Trophoblast cell (in vitro differentiated cells and primary cell): ENCODE results near the gene HAND2.

Experiments used
- DNase-seq, 2 donors: peaks; one replicate each; pipeline ENCODE4 v3.0.0-alpha.2; 2016
- H2AFZ ChIP-seq: 2 replicates; pipeline ENCODE4 v1.6.1; 2013; ENCODE audit warnings: low read length, moderate library complexity, mild to moderate bottlenecking; ENCODE audit not compliant: insufficient read depth, poor library complexity
- H2AK5ac ChIP-seq: 2 replicates; pipeline ENCODE4 v1.6.1; 2013; ENCODE audit warnings: mild to moderate bottlenecking, low read length
- H2BK120ac ChIP-seq: 2 replicates; pipeline ENCODE4 v1.6.1; 2013; ENCODE audit warnings: low read length, mild to moderate bottlenecking, moderate library complexity; ENCODE audit not compliant: insufficient read depth, poor library complexity
- H2BK12ac ChIP-seq: 2 replicates; pipeline ENCODE4 v1.6.1; 2013; ENCODE audit warnings: mild to moderate bottlenecking, low read length, moderate library complexity
- H2BK5ac ChIP-seq: 2 replicates; pipeline ENCODE4 v1.6.1; 2013; ENCODE audit warnings: low read length, low read depth, moderate library complexity, mild to moderate bottlenecking; ENCODE audit not compliant: poor library complexity
- H3K14ac ChIP-seq: 2 replicates; pipeline ENCODE4 v1.6.1; 2013; ENCODE audit warnings: mild to moderate bottlenecking, low read length
- H3K18ac ChIP-seq: 2 replicates; pipeline ENCODE4 v1.6.1; 2013; ENCODE audit warnings: mild to moderate bottlenecking, low read length
- H3K23ac ChIP-seq: 2 replicates; pipeline ENCODE4 v1.6.1; 2013; ENCODE audit warnings: low read length
- H3K27ac ChIP-seq: 2 replicates; pipeline ENCODE4 v1.5.1; 2013; ENCODE audit warnings: low read depth, mild to moderate bottlenecking, inconsistent platforms, low read length, moderate library complexity
- H3K27me3 ChIP-seq: 2 replicates; pipeline ENCODE4 v1.6.1; 2013; ENCODE audit warnings: inconsistent platforms, mild to moderate bottlenecking, low read length, moderate library complexity; ENCODE audit not compliant: insufficient read depth
- H3K36me3 ChIP-seq, 2 experiments: 1 replicate in 1 of 2; 2 replicates in 1 of 2; pipeline ENCODE4 v1.6.1; 2013; ENCODE audit warnings: low read length in 2 of 2, mild to moderate bottlenecking in 2 of 2, moderate library complexity in 1 of 2; ENCODE audit not compliant: insufficient read depth in 2 of 2, control insufficient read depth in 1 of 2
- H3K4ac ChIP-seq: 2 replicates; pipeline ENCODE4 v1.6.1; 2013; ENCODE audit warnings: low read depth, mild to moderate bottlenecking, low read length, moderate library complexity
- H3K4me1 ChIP-seq, 2 experiments: 1 replicate in 1 of 2; 2 replicates in 1 of 2; pipeline ENCODE4 v1.6.1; 2013; ENCODE audit warnings: low read length in 2 of 2, mild to moderate bottlenecking in 2 of 2, moderate library complexity in 1 of 2; ENCODE audit not compliant: insufficient read depth in 2 of 2, control insufficient read depth in 1 of 2
- H3K4me2 ChIP-seq: 2 replicates; pipeline ENCODE4 v1.6.1; 2013; ENCODE audit warnings: inconsistent platforms, mild to moderate bottlenecking, low read length, moderate library complexity
- H3K4me3 ChIP-seq: 2 replicates; pipeline ENCODE4 v1.5.1; 2013; ENCODE audit warnings: mild to moderate bottlenecking, low read depth, low read length, inconsistent platforms
- H3K79me1 ChIP-seq: one replicate; pipeline ENCODE4 v1.6.1; 2013; ENCODE audit warnings: low read length
- H3K79me2 ChIP-seq: 2 replicates; pipeline ENCODE4 v1.6.1; 2013; ENCODE audit warnings: low read length, mild to moderate bottlenecking; ENCODE audit not compliant: control insufficient read depth, insufficient read depth, poor library complexity
- H3K9ac ChIP-seq: 2 replicates; pipeline ENCODE4 v1.6.1; 2013; ENCODE audit warnings: mild to moderate bottlenecking, low read length
- H3K9me3 ChIP-seq: 2 replicates; pipeline ENCODE4 v1.6.1; 2013; ENCODE audit warnings: low read depth, mild to moderate bottlenecking, control low read depth, inconsistent platforms, low read length; ENCODE audit not compliant: insufficient read depth
- H4K12ac ChIP-seq: 2 replicates; pipeline ENCODE4 v1.6.1; 2013; ENCODE audit warnings: low read depth, mild to moderate bottlenecking, low read length, moderate library complexity
- H4K8ac ChIP-seq: 2 replicates; pipeline ENCODE4 v1.6.1; 2013; ENCODE audit warnings: low read depth, mild to moderate bottlenecking, low read length, moderate library complexity
- H4K91ac ChIP-seq: one replicate; pipeline ENCODE4 v1.6.1; 2013; ENCODE audit warnings: low read depth, mild to moderate bottlenecking, low read length, moderate library complexity
- WGBS: extraction: QIAGEN DNeasy Blood & Tissue Kit; methylation state at CpG from one replicate; pipeline ENCODE4 v1.1.7; 2013; ENCODE audit warnings: missing lambda C conversion rate; ENCODE audit not compliant: insufficient read length, insufficient coverage; ENCODE audit errors: extremely low coverage; 5-methylcytosine and 5-hydroxymethylcytosine counted together

Gene HAND2

DNA sequence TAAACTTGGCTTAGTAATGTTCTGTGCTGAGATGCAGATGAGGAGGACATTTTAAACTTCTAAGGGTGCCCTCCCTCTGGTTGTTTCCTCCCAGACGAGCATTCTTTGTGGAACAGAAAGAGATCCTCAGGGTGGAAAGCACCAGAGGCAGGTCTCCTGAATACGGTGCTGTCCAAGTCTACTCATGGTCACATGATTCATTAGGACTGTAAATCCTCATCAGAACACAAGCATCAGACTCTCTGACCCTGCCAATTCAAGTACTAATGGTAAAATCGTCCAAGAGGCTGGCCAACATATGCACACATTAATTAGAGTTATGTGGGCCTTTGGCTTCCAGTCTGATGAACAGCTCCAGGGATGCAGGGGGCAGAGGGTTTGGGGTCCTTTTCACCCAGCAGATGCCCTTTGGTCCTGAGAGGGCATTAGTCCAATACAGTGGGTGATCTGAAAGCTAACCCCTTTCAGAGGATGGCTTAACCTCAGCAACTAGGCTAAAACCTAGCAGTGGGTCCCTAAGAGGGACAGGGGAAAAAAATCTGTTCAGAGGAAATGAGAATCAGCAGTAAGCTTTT is 18.2 kb downstream of the HAND2 start:
- Histone ChIP-seq H3K79me1 (peaks cover 6% of the 10 kb centered on the region), H3K14ac (no peak overlapping the region), H3K36me3 (peaks cover 2 to 6% of the 10 kb centered on the region in 2 experiments), H3K4me2 (no peak overlapping the region), H3K4me1 (peaks cover 11% of the 10 kb centered on the region in 2 experiments), H3K4ac (no peak overlapping the region), H3K79me2 (no peaks in the 10 kb centered on the region), H2BK5ac (no peak overlapping the region), H3K9me3 (peaks cover 3% of the 10 kb centered on the region), H2BK12ac (no peak overlapping the region), H3K27ac (no peak overlapping the region), H4K8ac (no peak overlapping the region), H3K4me3 (no peak overlapping the region), H4K12ac (no peak overlapping the region), H2BK120ac (no peak overlapping the region), H3K18ac (no peak overlapping the region), H2AK5ac (no peak overlapping the region), H2AFZ (no peak overlapping the region), H4K91ac (no peak overlapping the region), H3K9ac (no peak overlapping the region), H3K23ac (no peak overlapping the region), H3K27me3 (peaks cover 55% of the 10 kb centered on the region)
- no CpG with 5 or more reads among the region's 3 CpGs for WGBS
- DNase-seq: no peak

- Histone ChIP-seq H3K4me3 (peak overlapping the region; percentile 69), H3K14ac (no peak overlapping the region), H2AFZ (peak overlapping the region; percentile 10), H2BK12ac (no peak overlapping the region), H4K12ac (no peak overlapping the region), H3K4me2 (peak overlapping the region; percentile 67), H3K79me2 (no peaks in the 10 kb centered on the region), H3K23ac (no peak overlapping the region), H3K79me1 (peaks cover 3% of the 10 kb centered on the region), H4K8ac (peak overlapping the region; percentile 84), H4K91ac (peak overlapping the region; percentile 3), H3K27me3 (peaks cover 53% of the 10 kb centered on the region), H2BK5ac (no peak overlapping the region), H3K4me1 (peaks cover 9 to 12% of the 10 kb centered on the region in 2 experiments), H3K9me3 (peaks cover 3% of the 10 kb centered on the region), H3K4ac (no peak overlapping the region), H3K36me3 (peaks cover 0 to 6% of the 10 kb centered on the region in 2 experiments), H2AK5ac (no peak overlapping the region), H3K9ac (peak overlapping the region; percentile 62), H2BK120ac (peak overlapping the region; percentile 21), H3K27ac (no peak overlapping the region), H3K18ac (peak overlapping the region; percentile 35)
- DNase-seq: no peak
- whole genome bisulfite sequencing: no CpG with 5 or more reads among the region's 72 CpGs
Observed at GRCh38 chr4:173509036-173510001, 20.7 kb downstream of the HAND2 start.

GRCh38 chr4:173508386-173509035 is 21.5 kb downstream of the HAND2 start:
- peaks cover 0 to 6% of the 10 kb centered on the region in 2 experiments for H3K36me3 ChIP-seq
- H2AK5ac ChIP-seq: no peak overlapping the region
- no peak overlapping the region for H4K8ac ChIP-seq
- H3K27ac ChIP-seq: no peak overlapping the region
- no peaks in the 10 kb centered on the region for H3K79me2 ChIP-seq
- no peak overlapping the region for H3K4ac ChIP-seq
- no peak overlapping the region for H4K91ac ChIP-seq
- H2BK12ac ChIP-seq: no peak overlapping the region
- H3K23ac ChIP-seq: no peak overlapping the region
- peaks cover 58% of the 10 kb centered on the region for H3K27me3 ChIP-seq
- H2BK120ac ChIP-seq: no peak overlapping the region
- H3K18ac ChIP-seq: no peak overlapping the region
- no peak overlapping the region for H3K14ac ChIP-seq
- no peak for DNase-seq
- WGBS: no CpG with 5 or more reads among the region's 34 CpGs
- H3K79me1 ChIP-seq: peaks cover 3% of the 10 kb centered on the region
- H3K4me3 ChIP-seq: no peak overlapping the region
- peaks cover 9 to 12% of the 10 kb centered on the region in 2 experiments for H3K4me1 ChIP-seq
- H2BK5ac ChIP-seq: no peak overlapping the region
- no peak overlapping the region for H4K12ac ChIP-seq
- H2AFZ ChIP-seq: no peak overlapping the region
- H3K9ac ChIP-seq: no peak overlapping the region
- H3K9me3 ChIP-seq: peaks cover 3% of the 10 kb centered on the region
- H3K4me2 ChIP-seq: peak overlapping the region; percentile 67
